Natural killer cell (primary cell): Measurements from ENCODE around the gene HSPG2. TPM values are rescaled to one million over a fixed set of nuclear protein-coding genes. Genes with fewer than 3 reads are reported as not detected.

Source experiments
- ATAC-seq, 3 donors: fragments of 150-1000 bp in 2 of 3; fragments of 200-7000 bp in 1 of 3; cut with Tn5 transposase; 1 replicate in 1 of 3; 2 replicates in 2 of 3; pipeline ENCODE4 v1.10.0; 2021; ENCODE audit warnings: mild to moderate bottlenecking in 2 of 3, moderate library complexity in 2 of 3
- DNase-seq, 2 donors: peaks; one replicate each; pipeline versions ENCODE4 v3.0.0 to v3.0.0-alpha.2; 2013 to 2021; ENCODE audit warnings: mixed read lengths in 1 of 2
- H3K27ac ChIP-seq: one replicate; pipeline ENCODE4 v1.5.1; 2013; ENCODE audit warnings: mild to moderate bottlenecking, low read length
- H3K27me3 ChIP-seq: one replicate; pipeline ENCODE4 v1.6.1; 2013; ENCODE audit warnings: low read length; ENCODE audit not compliant: control insufficient read depth, insufficient read depth
- H3K36me3 ChIP-seq: one replicate; pipeline ENCODE4 v1.6.1; 2013; ENCODE audit warnings: low read length; ENCODE audit not compliant: control insufficient read depth, insufficient read depth
- H3K4me1 ChIP-seq: one replicate; pipeline ENCODE4 v1.6.1; 2013; ENCODE audit warnings: low read length; ENCODE audit not compliant: control insufficient read depth, insufficient read depth
- H3K4me3 ChIP-seq: one replicate; pipeline ENCODE4 v1.5.1; 2013; ENCODE audit warnings: low read length
- H3K9me3 ChIP-seq: one replicate; pipeline ENCODE4 v1.6.1; 2013; ENCODE audit warnings: low read length; ENCODE audit not compliant: control insufficient read depth, insufficient read depth
- H3K27ac Mint-ChIP-seq, 2 donors: one replicate each; pipeline ENCODE4 v1.8.0; 2022; ENCODE audit warnings: mild to moderate bottlenecking in 2 of 2, mixed read lengths in 2 of 2, moderate library complexity in 1 of 2
- H3K27me3 Mint-ChIP-seq, 2 donors: one replicate each; pipeline ENCODE4 v1.8.0; 2022; ENCODE audit warnings: low read depth in 2 of 2, mixed read lengths in 2 of 2
- H3K36me3 Mint-ChIP-seq: one replicate; pipeline ENCODE4 v1.8.0; 2022; ENCODE audit warnings: mixed read lengths
- H3K4me1 Mint-ChIP-seq, 2 donors: one replicate each; pipeline ENCODE4 v1.8.0; 2022; ENCODE audit warnings: mixed read lengths in 2 of 2
- H3K4me3 Mint-ChIP-seq: one replicate; pipeline ENCODE4 v1.8.0; 2022; ENCODE audit warnings: mild to moderate bottlenecking, moderate library complexity, mixed read lengths
- H3K9me3 Mint-ChIP-seq, 2 donors: one replicate each; pipeline ENCODE4 v1.8.0; 2022; ENCODE audit warnings: mixed read lengths in 2 of 2
- WGBS: methylation state at CpG from one replicate; pipeline ENCODE4 v1.1.7; 2013; ENCODE audit warnings: missing lambda C conversion rate; ENCODE audit not compliant: insufficient coverage; 5-methylcytosine and 5-hydroxymethylcytosine counted together
- intact Hi-C: fragments of 100-400 bp; cut with micrococcal nuclease; formaldehyde crosslinking; loops from one replicate; pipeline ENCODE4 v1.14.2; 2022
- total RNA-seq, 4 donors: library from RNA; stranded (reverse); fragments of 120-200 nt in 1 of 4; gene quantifications; one replicate each; pipeline versions ENCODE4 v1.2.3 to v1.2.4, GENCODE V29; 2013 to 2022
- TF ChIP-seq, protein P1 (sequence below): fragments of 200-600 bp; IDR thresholded peaks from one replicate; pipeline ENCODE4 v1.8.0; 2022; ENCODE audit warnings: antibody characterized with exemption

Gene HSPG2
- total RNA-seq, 3 donors from 2014 or later (not counting 1 experiment from before 2014, with no cell fraction given), result 0.54 to 0.93 (median 0.90) TPM

- WGBS, result 91% methylated on average over 32 of the region's 33 CpGs
- no peaks in the 10 kb centered on the region for H3K27me3 ChIP-seq
- no peak overlapping the region for H3K4me3 ChIP-seq
- TF ChIP-seq, protein P1, sequence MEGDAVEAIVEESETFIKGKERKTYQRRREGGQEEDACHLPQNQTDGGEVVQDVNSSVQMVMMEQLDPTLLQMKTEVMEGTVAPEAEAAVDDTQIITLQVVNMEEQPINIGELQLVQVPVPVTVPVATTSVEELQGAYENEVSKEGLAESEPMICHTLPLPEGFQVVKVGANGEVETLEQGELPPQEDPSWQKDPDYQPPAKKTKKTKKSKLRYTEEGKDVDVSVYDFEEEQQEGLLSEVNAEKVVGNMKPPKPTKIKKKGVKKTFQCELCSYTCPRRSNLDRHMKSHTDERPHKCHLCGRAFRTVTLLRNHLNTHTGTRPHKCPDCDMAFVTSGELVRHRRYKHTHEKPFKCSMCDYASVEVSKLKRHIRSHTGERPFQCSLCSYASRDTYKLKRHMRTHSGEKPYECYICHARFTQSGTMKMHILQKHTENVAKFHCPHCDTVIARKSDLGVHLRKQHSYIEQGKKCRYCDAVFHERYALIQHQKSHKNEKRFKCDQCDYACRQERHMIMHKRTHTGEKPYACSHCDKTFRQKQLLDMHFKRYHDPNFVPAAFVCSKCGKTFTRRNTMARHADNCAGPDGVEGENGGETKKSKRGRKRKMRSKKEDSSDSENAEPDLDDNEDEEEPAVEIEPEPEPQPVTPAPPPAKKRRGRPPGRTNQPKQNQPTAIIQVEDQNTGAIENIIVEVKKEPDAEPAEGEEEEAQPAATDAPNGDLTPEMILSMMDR, result no peak
- no peaks in the 10 kb centered on the region for H3K36me3 ChIP-seq
- no peaks in the 10 kb centered on the region for H3K4me1 ChIP-seq
- H3K36me3 Mint-ChIP-seq, result no peaks in the 10 kb centered on the region
- H3K9me3 ChIP-seq, result no peaks in the 10 kb centered on the region
- no peak for ATAC-seq
- intact Hi-C loops, result no loop called here
- H3K27me3 Mint-ChIP-seq, result no peaks in the 10 kb centered on the region
- no peaks in the 10 kb centered on the region for H3K4me1 Mint-ChIP-seq
- H3K9me3 Mint-ChIP-seq, result no peaks in the 10 kb centered on the region
- no peak overlapping the region for H3K4me3 Mint-ChIP-seq
- no peak overlapping the region for H3K27ac ChIP-seq
- H3K27ac Mint-ChIP-seq, result no peak overlapping the region
- no peak for DNase-seq
These were observed 91.2 kb downstream of the HSPG2 start for GRCh38 chr1:21845646-21846641.

DNA sequence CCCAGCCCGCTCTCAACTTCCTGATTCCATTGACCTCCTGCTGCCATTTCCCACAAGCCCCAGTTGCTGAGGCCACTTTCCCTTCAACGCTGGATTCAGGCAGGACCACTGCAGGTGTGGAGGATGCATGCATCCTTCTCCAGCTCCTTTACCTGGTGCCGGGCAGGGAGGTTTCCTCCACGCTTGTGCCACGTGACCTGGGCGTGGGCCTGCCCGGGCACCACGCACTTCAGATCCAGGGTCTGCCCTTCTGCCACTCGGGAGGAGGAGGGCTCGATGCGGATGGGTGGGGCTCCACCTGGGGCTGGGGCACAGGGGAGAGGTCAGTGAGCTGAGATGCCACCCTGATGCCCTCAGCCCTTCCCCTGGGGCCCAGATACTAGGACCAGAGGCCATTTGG is 93.1 kb downstream of the HSPG2 start:
- Histone ChIP-seq H3K36me3 (no peaks in the 10 kb centered on the region), H3K4me3 (no peak overlapping the region), H3K27ac (no peak overlapping the region), H3K4me1 (no peaks in the 10 kb centered on the region), H3K27me3 (no peaks in the 10 kb centered on the region), H3K9me3 (no peaks in the 10 kb centered on the region)
- Mint-ChIP-seq H3K36me3 (no peaks in the 10 kb centered on the region), H3K27ac (no peak overlapping the region), H3K27me3 (no peaks in the 10 kb centered on the region), H3K4me3 (no peak overlapping the region), H3K9me3 (no peaks in the 10 kb centered on the region), H3K4me1 (no peaks in the 10 kb centered on the region)
- no peak for DNase-seq
- TF ChIP-seq, protein P1, result no peak
- ATAC-seq, result no peak
- intact Hi-C loops, result no loop called here
- 90% methylated on average over 11 of the region's 11 CpGs for WGBS

- no peaks in the 10 kb centered on the region for H3K36me3 Mint-ChIP-seq
- Histone ChIP-seq H3K4me3 (no peak overlapping the region), H3K4me1 (no peaks in the 10 kb centered on the region), H3K27me3 (no peaks in the 10 kb centered on the region), H3K9me3 (no peaks in the 10 kb centered on the region), H3K27ac (no peak overlapping the region), H3K36me3 (no peaks in the 10 kb centered on the region)
- H3K4me3 Mint-ChIP-seq, result no peak overlapping the region
- 95% methylated on average over 13 of the region's 13 CpGs for WGBS
- H3K9me3 Mint-ChIP-seq, result no peaks in the 10 kb centered on the region
- no peaks in the 10 kb centered on the region for H3K27me3 Mint-ChIP-seq
- intact Hi-C loops, result no loop called here
- ATAC-seq (no peak), DNase-seq (no peak)
- TF ChIP-seq, protein P1, result no peak
- H3K27ac Mint-ChIP-seq, result no peak overlapping the region
- H3K4me1 Mint-ChIP-seq, result no peaks in the 10 kb centered on the region
These were observed 93.9 kb downstream of the HSPG2 start for GRCh38 chr1:21843208-21843607.
